Parathyroid adenoma (tissue), 2 donors: ENCODE measurements around the gene KAZN.

Source experiments
- H2AFZ ChIP-seq: fragments of 300-600 bp; sonication (generic); one replicate; pipeline ENCODE4 v1.7.0; 2017; ENCODE audit warnings: antibody characterized with exemption, mild to moderate bottlenecking
- H3K27ac ChIP-seq: fragments of 300-600 bp; sonication (generic); one replicate; pipeline ENCODE4 v1.7.0; 2017
- H3K27me3 ChIP-seq: fragments of 300-600 bp; sonication (generic); one replicate; pipeline ENCODE4 v1.7.0; 2017; ENCODE audit warnings: low read length; ENCODE audit not compliant: control insufficient read depth, insufficient read depth
- H3K36me3 ChIP-seq: fragments of 300-600 bp; sonication (generic); one replicate; pipeline ENCODE4 v1.7.0; 2017; ENCODE audit warnings: low read length; ENCODE audit not compliant: control insufficient read depth, insufficient read depth
- H3K4me1 ChIP-seq: fragments of 300-600 bp; sonication (generic); one replicate; pipeline ENCODE4 v1.7.0; 2017; ENCODE audit warnings: control low read depth
- H3K4me2 ChIP-seq: fragments of 300-600 bp; sonication (generic); one replicate; pipeline ENCODE4 v1.7.0; 2017; ENCODE audit warnings: low read length
- H3K4me3 ChIP-seq: fragments of 300-600 bp; sonication (generic); one replicate; pipeline ENCODE4 v1.7.0; 2017; ENCODE audit warnings: low read depth, low read length
- H3K79me2 ChIP-seq: fragments of 300-600 bp; sonication (generic); one replicate; pipeline ENCODE4 v1.7.0; 2017; ENCODE audit warnings: control low read depth
- H3K9ac ChIP-seq: fragments of 300-600 bp; sonication (generic); one replicate; pipeline ENCODE4 v1.7.0; 2017; ENCODE audit warnings: mild to moderate bottlenecking
- H3K9me3 ChIP-seq: fragments of 300-600 bp; sonication (generic); one replicate; pipeline ENCODE4 v1.7.0; 2017; ENCODE audit warnings: low read length; ENCODE audit not compliant: control insufficient read depth
- CTCF ChIP-seq: fragments of 300-600 bp; sonication (generic); IDR thresholded peaks from one replicate; pipeline ENCODE4 v1.7.0; 2017; ENCODE audit warnings: antibody characterized with exemption, mild to moderate bottlenecking
- donor health status: primary hyperparathyroidism.

The KAZN gene

GRCh38 chr1:14906665-14907064 is 308.2 kb downstream of the KAZN start:
- Histone ChIP-seq H3K79me2 (no peaks in the 10 kb centered on the region), H3K27ac (no peak overlapping the region), H3K36me3 (no peaks in the 10 kb centered on the region), H3K9ac (no peak overlapping the region), H3K9me3 (no peaks in the 10 kb centered on the region), H3K27me3 (no peaks in the 10 kb centered on the region), H3K4me3 (no peak overlapping the region), H3K4me1 (no peaks in the 10 kb centered on the region), H3K4me2 (no peak overlapping the region), H2AFZ (no peak overlapping the region)
- TF ChIP-seq CTCF: no peak

GRCh38 chr1:14907416-14907815 is 308.9 kb downstream of the KAZN start:
- TF ChIP-seq CTCF: no peak
- Histone ChIP-seq H3K4me2 (no peak overlapping the region), H3K79me2 (no peaks in the 10 kb centered on the region)

GRCh38 chr1:14909273-14909672 is 310.8 kb downstream of the KAZN start:
- Histone ChIP-seq H3K4me2 (no peak overlapping the region), H2AFZ (no peak overlapping the region), H3K27ac (no peak overlapping the region), H3K9ac (no peak overlapping the region), H3K9me3 (no peaks in the 10 kb centered on the region), H3K36me3 (no peaks in the 10 kb centered on the region), H3K4me1 (no peaks in the 10 kb centered on the region), H3K4me3 (no peak overlapping the region), H3K79me2 (no peaks in the 10 kb centered on the region), H3K27me3 (no peaks in the 10 kb centered on the region)
- TF ChIP-seq CTCF: no peak

More at GRCh38 chr1:14907416-14907815, 308.9 kb downstream of the KAZN start:
- H2AFZ ChIP-seq: no peak overlapping the region
- no peaks in the 10 kb centered on the region for H3K4me1 ChIP-seq
- no peaks in the 10 kb centered on the region for H3K36me3 ChIP-seq
- H3K9me3 ChIP-seq: no peaks in the 10 kb centered on the region
- no peak overlapping the region for H3K9ac ChIP-seq
- no peak overlapping the region for H3K4me3 ChIP-seq
- no peak overlapping the region for H3K27ac ChIP-seq
- no peaks in the 10 kb centered on the region for H3K27me3 ChIP-seq

- no peak overlapping the region for H3K9ac ChIP-seq
- H3K79me2 ChIP-seq: no peaks in the 10 kb centered on the region
- H3K27ac ChIP-seq: no peak overlapping the region
- H3K4me3 ChIP-seq: no peak overlapping the region
- H3K27me3 ChIP-seq: no peaks in the 10 kb centered on the region
- no peak for TF ChIP-seq CTCF
- no peaks in the 10 kb centered on the region for H3K36me3 ChIP-seq
- H3K4me2 ChIP-seq: no peak overlapping the region
- H2AFZ ChIP-seq: no peak overlapping the region
- H3K4me1 ChIP-seq: no peaks in the 10 kb centered on the region
- H3K9me3 ChIP-seq: no peaks in the 10 kb centered on the region
Observed at GRCh38 chr1:14909920-14910460, 311.5 kb downstream of the KAZN start.

GRCh38 chr1:14910984-14911721 is 312.7 kb downstream of the KAZN start:
- Histone ChIP-seq H3K4me3 (no peak overlapping the region), H3K27ac (no peak overlapping the region), H2AFZ (no peak overlapping the region), H3K4me2 (no peak overlapping the region), H3K4me1 (no peaks in the 10 kb centered on the region), H3K79me2 (no peaks in the 10 kb centered on the region), H3K27me3 (no peaks in the 10 kb centered on the region), H3K9me3 (no peaks in the 10 kb centered on the region), H3K36me3 (no peaks in the 10 kb centered on the region), H3K9ac (no peak overlapping the region)
- no peak for TF ChIP-seq CTCF
